GM18909 (cell line): ENCODE measurements around the gene ZKSCAN3.
A peak's percentile ranks its signal among the peaks of the same experiment; 100 is the strongest.
"Not testable (repeated sequence)": the region's sequence is repeated elsewhere in the genome, so short reads cannot be mapped to it uniquely, and the experiment has no call there.

ENCODE experiments used
- ATAC-seq: cut with Tn5 transposase; IDR thresholded peaks from one replicate; pipeline ENCODE4 v1.9.1; 2021; ENCODE audit warnings: mild to moderate bottlenecking; ENCODE audit not compliant: unreplicated experiment, poor library complexity

The ZKSCAN3 gene

DNA sequence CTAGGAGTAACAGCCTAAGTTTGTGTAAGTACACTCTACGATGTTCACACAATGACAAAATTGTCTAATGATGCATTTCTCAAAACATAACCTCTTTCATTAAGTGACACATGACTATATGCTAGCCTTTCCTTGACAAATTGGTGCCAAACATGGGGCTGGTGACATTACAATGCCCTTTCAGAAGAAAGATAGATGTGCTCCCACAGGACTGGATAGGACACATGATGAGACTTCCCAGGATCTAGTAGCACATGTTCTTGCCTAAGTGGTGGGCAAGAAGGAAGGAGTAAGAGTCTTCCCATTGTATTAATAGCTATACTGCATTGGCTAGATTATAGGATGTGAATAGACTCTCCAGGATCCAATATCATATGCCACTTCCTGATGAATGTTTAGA is 21.5 kb downstream of the ZKSCAN3 start:
- no peak for ATAC-seq

DNA sequence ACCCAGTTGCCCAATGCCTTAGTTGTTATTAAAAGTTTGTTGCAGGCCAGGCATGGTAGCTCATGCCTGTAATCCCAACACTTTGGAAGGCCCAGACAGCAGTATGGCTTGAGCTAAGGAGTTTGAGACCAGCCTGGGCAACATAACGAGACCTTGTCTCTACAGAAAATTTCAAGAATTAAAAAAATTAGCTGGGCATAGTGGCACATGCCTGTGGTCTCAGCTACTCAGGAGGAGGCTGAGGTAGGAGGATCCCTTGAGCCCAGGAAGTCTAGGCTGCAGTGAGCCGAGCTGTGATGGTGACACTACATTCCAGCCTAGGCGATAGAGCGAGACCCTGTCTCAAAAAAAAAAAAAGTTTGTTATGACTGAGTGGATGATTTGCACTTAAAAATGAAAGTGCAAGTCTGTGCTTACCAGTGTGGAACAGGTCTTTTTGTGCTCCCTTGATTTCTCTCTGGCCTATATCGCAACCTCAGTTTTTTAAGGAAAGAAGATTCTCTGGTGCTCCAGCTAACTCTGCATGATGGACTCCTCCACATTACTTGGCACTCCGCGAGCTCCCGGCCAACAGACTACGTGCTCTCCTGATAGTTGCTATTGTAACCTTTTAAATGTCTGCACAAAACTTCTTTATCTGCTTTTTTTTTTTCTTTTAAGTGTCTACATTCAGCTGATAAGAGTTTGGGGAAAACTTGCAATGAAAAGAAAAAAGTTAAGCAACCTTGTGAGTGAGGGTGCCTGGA is 22.1 kb downstream of the ZKSCAN3 start:
- ATAC-seq = no peak

GRCh38 chr6:28373925-28374324 is 24.2 kb downstream of the ZKSCAN3 start:
- ATAC-seq = no peak

GRCh38 chr6:28377879-28378278 is 28.1 kb downstream of the ZKSCAN3 start:
- ATAC-seq = no peak

- ATAC-seq = no peak
Observed at GRCh38 chr6:28378644-28379043, 28.9 kb downstream of the ZKSCAN3 start.

GRCh38 chr6:28380381-28380780 is 30.6 kb downstream of the ZKSCAN3 start:
- no peak for ATAC-seq

GRCh38 chr6:28383235-28384142 is 33.7 kb downstream of the ZKSCAN3 start:
- ATAC-seq = peak; percentile 94

GRCh38 chr6:28384143-28384533 is 34.4 kb downstream of the ZKSCAN3 start:
- ATAC-seq = no peak

DNA sequence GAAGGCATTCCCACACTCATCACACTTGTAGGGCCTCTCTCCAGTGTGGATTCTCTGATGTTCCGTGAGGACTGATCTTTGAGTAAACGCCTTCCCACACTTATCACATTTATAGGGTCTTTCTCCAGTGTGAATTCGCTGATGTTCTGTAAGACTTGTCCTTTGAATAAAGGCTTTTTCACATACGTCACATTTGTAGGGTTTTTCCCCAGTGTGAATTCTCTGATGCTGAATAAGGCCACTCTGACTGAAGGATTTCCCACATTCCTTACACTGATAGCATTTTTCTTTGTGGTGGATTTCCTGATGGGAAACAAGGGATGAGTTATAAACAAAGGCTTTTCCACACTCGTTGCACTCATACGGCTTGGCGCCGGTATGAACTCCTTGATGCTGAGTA is 40.9 kb downstream of the ZKSCAN3 start:
- no peak for ATAC-seq

- ATAC-seq = no peak
Observed at GRCh38 chr6:28393912-28394662, 44.3 kb downstream of the ZKSCAN3 start.

DNA sequence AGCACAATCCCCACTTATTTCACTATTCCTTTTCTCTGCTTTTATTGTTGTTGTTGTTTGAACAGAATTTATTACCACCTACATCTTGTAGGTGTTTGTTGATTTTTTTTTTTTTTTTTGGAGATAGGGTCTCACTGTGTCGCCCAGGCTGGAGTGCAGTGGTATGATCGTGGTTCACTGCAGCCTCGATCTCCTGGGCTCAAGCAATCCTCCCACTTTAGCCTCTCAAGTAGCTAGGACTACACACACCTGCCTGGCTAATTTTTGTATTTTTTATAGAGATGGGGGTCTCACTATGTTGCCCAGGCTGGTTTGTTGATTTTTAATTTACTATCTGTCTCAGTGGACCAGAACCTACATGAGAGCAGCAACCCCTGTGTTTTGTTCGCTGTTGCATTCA is 46.2 kb downstream of the ZKSCAN3 start:
- ATAC-seq = no peak

GRCh38 chr6:28399350-28400121 is 49.8 kb downstream of the ZKSCAN3 start, which contains the start of gene ZSCAN12:
TSS of gene ZSCAN12 (minus strand) at chr6:28399747. CDS start at chr6:28398405, 1,342 bp downstream.
- peak; percentile 89 for ATAC-seq

DNA sequence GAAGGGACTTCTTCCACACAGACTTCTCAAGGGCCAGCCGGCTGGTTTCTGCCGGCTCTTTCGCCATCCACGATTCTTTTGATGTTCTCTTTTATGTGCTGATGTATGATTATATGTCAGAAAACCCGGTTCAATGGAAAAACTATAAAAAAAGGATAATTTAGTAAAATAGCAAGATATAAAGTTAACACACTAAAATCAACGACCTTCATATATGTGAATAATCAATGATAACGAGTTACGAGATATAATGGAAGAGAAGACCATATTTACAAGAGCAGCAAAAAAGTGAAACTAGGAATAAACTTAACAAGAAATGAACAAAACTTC is 50.3 kb downstream of the ZKSCAN3 start:
- ATAC-seq = no peak

DNA sequence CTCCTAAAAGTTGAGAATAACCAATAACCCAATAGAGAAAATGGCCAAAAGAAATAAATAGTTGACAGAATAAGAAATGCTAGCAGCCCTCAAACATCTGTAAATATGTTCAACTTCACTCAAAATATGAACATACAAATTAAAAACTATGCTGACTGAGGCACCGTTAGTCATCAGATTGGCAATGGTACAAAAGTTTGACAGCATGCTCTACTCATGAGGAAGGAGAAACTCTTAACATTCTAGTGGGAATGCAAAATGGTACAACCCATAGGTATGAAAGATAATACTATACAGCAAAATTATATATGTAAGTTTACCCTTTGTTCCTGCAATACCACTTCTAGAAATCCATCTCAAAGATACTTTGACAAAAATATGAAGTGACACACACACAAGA is 51.4 kb downstream of the ZKSCAN3 start:
- ATAC-seq = no peak

- no peak for ATAC-seq
Observed at GRCh38 chr6:28402197-28402596, 52.5 kb downstream of the ZKSCAN3 start.

GRCh38 chr6:28403923-28404322 is 54.2 kb downstream of the ZKSCAN3 start:
- not testable (repeated sequence) for ATAC-seq

DNA sequence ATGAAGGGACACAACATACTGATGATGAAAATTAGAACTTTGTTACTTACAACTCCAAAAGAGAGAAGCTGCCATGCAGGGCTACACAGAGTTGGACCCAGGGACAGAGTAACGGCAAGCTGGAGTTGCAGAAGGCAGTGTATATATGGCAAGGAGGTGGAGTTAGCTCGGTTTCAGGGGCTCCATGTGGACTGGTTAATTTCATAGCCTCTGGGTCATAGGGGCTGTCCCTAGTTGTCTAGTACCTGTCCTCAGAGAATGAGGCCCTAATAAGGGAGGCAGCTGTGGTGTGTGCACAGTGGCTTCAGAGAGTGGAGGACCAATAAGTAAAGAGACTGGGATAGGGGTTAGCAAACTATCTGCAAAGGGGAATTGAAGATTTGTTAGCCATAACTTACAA is 57.7 kb downstream of the ZKSCAN3 start:
- no peak for ATAC-seq

DNA sequence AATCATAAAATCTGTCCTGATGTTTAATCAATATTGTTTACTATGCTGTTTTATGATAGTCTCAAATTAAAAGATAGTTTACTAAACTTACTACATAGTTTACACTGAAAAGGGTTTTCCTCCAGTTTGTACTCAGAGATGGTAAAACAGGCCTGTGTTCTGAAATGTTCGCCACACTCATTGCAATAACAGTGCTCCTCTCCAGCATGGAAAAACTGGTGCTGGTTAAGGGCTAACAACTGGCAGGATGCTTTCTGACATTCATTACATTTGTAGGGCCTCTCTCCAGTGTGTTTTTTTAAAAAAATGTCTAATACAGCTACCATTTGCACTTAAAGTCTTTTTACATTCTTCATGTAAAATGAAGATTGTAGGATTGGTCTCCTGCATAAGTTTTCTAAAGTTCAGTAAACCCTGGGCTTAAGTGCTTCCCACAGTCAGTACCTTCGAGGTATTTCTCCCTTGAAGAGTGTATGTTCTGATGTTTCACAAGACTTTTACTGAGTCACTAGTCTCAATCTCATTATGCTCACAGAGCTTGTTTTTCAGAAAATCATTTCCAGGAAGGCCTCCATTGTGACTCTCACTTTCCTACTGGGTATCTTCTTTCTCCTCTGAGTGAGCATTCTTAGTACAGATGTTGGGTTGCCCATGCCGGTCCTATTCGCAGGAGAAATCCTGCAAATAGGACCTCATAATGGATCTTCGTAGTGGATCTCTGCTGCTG is 58.5 kb downstream of the ZKSCAN3 start:
- no peak for ATAC-seq

DNA sequence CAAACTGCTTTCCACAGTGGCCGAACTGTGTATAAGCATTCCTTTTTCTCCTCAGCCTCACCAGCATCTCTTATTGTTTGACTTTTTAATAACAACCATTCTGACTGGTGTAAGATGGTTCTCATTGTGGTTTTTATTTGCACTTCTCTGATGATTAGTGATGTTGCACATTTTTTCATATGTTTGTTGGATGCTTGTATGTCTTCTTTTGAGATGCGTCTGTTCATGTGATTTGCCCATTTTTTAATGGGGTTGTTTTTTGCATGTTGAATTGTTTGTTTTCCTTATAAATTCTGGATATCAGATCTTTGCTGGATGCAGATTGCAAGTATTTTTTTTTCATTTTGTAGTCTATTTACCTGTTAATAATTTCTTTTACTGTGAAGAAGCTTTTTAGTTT is 61.0 kb downstream of the ZKSCAN3 start:
- no peak for ATAC-seq
